Medulla oblongata (tissue), 1 donor: Measurements from ENCODE around the gene PLA2G4A.

ENCODE experiments used
- DNase-seq: peaks from one replicate; pipeline ENCODE4 v3.0.0-alpha.2; 2015; ENCODE audit errors: extremely low spot score

PLA2G4A gene

GRCh38 chr1:187027253-187027652 lies 198.5 kb downstream of the PLA2G4A start:
- DNase-seq, result no peak

- no peak for DNase-seq
Measured at GRCh38 chr1:187032316-187032981, 203.7 kb downstream of the PLA2G4A start.

GRCh38 chr1:187032982-187033692 lies 204.4 kb downstream of the PLA2G4A start:
- DNase-seq, result no peak

GRCh38 chr1:187033693-187034390 lies 205.1 kb downstream of the PLA2G4A start:
- DNase-seq, result no peak

GRCh38 chr1:187034501-187034900 lies 205.8 kb downstream of the PLA2G4A start:
- no peak for DNase-seq

- DNase-seq, result no peak
Measured at GRCh38 chr1:187037973-187038553, 209.3 kb downstream of the PLA2G4A start.
